ENCODE measurements around the gene TAF15.

GRCh38 chr17:35864853-35865252 lies 55.6 kb downstream of the TAF15 start:
- TF ChIP-seq, protein P1, sequence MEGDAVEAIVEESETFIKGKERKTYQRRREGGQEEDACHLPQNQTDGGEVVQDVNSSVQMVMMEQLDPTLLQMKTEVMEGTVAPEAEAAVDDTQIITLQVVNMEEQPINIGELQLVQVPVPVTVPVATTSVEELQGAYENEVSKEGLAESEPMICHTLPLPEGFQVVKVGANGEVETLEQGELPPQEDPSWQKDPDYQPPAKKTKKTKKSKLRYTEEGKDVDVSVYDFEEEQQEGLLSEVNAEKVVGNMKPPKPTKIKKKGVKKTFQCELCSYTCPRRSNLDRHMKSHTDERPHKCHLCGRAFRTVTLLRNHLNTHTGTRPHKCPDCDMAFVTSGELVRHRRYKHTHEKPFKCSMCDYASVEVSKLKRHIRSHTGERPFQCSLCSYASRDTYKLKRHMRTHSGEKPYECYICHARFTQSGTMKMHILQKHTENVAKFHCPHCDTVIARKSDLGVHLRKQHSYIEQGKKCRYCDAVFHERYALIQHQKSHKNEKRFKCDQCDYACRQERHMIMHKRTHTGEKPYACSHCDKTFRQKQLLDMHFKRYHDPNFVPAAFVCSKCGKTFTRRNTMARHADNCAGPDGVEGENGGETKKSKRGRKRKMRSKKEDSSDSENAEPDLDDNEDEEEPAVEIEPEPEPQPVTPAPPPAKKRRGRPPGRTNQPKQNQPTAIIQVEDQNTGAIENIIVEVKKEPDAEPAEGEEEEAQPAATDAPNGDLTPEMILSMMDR (IDR thresholded peaks at IDR 0.05) = no peak
- TF ChIP-seq POLR2A (IDR thresholded peaks at IDR 0.05) = no peak
